Metanephros (tissue), 1 donor: Measurements from ENCODE around the gene OGDH. TPM values are rescaled to one million over a fixed set of nuclear protein-coding genes. Genes with fewer than 3 reads are reported as not detected.

Experiments
- total RNA-seq: library from RNA; depleted of rRNA; stranded (reverse); fragments of >200 nt; gene quantifications from one replicate; pipeline ENCODE4 v1.2.3, GENCODE V29; 2014

The OGDH gene
- total RNA-seq = 98.9 TPM

DNA sequence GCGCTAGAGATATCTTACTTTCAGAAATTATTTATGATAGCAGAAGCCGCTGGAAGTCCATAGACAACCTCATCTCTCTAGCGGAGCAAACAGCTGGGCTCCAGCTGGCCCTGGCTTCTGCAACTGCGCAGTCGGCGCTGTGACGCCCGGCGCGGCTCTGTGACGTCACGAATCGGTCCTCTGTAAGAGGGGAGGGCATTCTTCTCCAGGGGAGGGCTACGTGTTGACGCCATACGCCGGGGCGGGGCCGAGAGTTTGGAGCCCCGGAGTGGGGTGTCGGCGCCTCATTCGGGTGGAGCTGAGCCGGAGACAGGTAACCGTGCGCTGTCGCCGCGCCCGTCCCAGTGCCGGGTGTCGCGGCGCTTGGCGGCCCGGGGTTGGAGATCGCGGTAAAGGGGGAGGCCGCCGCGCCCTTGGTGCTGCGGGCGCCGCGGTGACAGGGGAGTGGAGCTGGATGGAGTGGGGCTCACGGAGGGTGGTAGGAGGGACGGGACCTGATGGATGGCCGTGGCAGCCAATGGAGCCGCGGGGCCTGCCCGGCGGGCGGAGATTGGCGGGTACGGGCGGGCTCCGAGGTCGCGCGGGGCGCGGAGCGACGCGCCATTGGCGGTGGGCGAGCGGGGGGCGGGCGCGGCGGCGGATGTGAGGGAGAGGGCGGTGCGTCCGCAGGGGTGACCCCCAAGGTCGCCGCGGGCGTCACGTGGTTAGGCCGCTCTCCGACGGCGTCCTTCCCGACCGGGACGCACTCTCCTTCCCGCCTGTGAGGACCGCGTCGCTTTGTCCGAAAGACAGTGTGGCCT is at the start of gene OGDH:
TSS of gene OGDH (plus strand) at position 287 of the 800 bp plus-strand sequence. CDS start 17,717 bp downstream, outside the sequence.

DNA sequence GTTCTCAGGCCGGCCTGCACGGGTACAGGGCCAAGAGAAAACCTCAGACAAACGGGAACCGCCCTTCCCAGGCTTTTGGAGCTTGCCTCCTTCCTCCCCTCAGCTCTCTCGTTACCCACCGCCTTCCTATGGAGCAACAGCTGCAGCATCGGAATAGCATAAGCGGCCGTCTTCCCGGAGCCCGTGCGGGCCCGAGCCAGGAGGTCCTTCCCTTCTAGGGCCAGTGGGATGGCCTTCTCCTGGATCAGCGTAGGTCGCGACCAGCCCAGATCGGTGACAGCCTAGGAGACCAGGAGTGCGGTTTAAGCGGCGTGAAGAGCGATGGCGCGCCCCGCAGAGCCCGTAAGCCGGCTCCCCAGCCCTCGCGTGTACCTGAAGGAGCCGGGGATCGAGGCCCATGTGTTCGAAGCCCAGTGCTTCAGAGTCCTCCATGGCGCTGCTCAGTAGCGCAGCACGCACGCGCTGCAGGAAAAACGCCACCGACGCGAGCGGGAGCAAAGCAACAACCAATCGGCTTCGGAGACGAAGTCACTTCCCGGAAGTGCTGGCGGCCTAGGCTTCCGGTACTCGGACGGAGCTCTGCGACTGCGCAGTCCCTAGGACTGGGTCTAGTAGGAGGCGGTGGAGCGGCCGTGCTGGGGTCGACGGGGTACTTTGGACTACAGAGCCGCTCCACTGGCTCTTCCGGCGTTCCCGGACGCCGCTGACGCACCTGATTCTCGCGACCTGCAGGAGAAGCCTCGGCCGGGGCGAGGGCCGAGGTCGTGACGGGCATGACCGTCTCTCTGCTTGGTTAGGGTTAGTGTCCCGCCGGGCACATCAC is 32.8 kb upstream of the OGDH start, which contains the start of gene DDX56:
TSS of gene DDX56 (minus strand) at position 445 of the 823 bp plus-strand sequence. CDS start at position 432, 13 bp downstream.

DNA sequence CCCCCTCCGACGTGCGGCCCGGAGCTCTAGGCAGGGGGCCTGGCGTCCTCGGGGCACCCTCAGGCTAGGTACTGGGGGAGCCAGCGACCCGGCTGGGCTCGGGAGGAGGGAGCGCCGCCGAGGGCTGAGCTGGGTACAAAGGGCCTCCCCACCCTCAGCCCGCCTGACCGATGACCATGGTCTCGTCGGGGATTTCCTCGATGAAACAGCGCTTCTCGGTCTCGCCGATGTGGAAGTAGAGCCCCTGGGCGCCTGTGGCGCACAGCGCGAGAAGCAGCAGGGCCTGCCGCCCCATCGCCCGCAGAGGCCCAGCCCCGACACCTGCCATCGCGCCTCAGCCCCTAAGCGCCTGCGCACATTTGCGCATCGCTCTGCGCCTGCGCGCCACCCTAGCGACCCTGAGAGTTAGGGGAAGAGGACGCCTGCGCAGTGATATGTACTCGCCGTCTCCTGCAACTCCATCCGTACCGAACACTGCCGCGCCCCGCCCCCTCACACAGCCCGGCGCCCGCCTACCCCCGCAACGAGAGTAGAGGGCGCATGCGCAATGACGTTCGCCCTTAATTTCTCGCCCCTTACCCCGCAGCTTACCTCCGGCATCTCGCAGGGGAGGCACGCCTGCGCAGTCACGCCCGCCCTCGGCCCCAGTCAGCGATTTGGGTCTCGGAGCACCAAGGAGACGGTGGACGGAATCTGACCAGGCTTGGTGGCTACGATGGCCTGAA is 24.4 kb upstream of the OGDH start, which contains the start of gene TMED4:
TSS of gene TMED4 (minus strand) at position 353 of the 725 bp plus-strand sequence. CDS start at position 328, 25 bp downstream.

DNA sequence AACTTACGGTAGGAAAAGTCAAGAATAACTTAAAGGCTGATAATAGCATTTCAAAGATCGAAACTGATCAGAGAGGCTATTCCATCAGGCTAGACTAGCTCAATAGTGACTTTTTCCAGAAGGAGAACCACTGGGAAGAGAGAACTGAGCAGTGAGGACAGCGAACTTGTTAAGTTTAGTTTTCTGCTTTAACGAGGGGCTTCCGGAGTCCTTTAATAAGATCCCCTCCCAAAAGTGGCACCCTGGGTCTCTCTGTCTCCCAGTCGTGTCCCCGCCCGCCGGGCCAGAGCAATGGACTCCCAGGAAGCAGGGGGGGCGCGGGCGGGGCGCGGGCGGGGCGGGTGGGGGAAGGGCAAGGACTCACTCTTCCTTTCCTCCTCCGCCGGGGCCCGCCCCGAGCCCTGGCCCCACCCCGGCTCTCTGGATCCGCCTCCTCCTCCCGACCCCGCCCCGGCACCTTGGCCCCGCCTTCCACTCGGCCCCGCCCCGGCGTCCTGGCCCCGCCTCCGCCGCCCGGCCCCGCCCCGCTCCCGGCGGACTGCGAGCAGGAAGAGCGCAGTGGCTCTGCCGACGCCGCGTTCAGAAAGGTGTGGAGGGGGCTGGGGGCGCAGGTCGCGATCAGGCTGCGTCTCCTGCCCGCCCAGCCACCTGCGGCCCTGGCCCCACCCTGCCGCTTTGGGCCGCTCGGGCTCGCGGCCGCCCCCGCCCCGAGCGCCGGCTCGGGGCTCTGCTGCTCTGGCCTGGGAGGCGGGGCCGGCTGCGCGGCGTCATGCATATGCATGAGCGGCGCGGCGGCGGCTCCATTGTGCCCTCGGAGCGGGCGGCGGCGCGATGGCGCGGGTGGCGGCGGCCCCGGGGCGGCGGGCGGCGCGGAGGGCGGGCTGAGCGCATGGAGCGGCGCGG is 141.9 kb downstream of the OGDH start, which contains the start of gene ZMIZ2:
TSS of gene ZMIZ2 (plus strand) at position 803 of the 903 bp plus-strand sequence. CDS start 7,403 bp downstream, outside the sequence.

Other genes starting within 250 kb of the OGDH start
- gene NUDCD3, start 116.0 kb upstream of the OGDH start, total RNA-seq = 45.4 TPM
- gene NPC1L1, start 65.3 kb upstream of the OGDH start, total RNA-seq = 1.2 TPM
- gene DDX56, start 32.7 kb upstream of the OGDH start, total RNA-seq = 52.4 TPM
- 146 TPM for gene TMED4, start 24.4 kb upstream of the OGDH start, total RNA-seq
- gene ZMIZ2, start 142.2 kb downstream of the OGDH start, total RNA-seq = 31.2 TPM
- 1,829 TPM for gene PPIA, start 190.1 kb downstream of the OGDH start, total RNA-seq
- 228 TPM for gene H2AZ2, start 241.5 kb downstream of the OGDH start, total RNA-seq